ENCODE data around the gene SWAP70. TPM values are rescaled to one million over a fixed set of nuclear protein-coding genes. Genes with fewer than 3 reads are reported as not detected.

SWAP70 gene
- total RNA-seq, 1 donor from 2014 or later, result 18.0 TPM

Other genes with a start within 250 kb of the SWAP70 start
- 14.7 and 19.2 TPM in 2 replicates for gene ZNF143, start 203.1 kb upstream of the SWAP70 start, total RNA-seq
- gene WEE1, start 90.4 kb upstream of the SWAP70 start, total RNA-seq, result 57.3 and 62.5 TPM in 2 replicates

All from kidney epithelial cell (primary cell).